Activated CD4-positive, alpha-beta T cell treated with anti-CD3 and anti-CD28 coated beads, Interleukin-2, amount 10 ng/mL, durations not matched to agents 24 days and 14 days (primary cell): ENCODE measurements around the gene CASTOR2. TPM values are rescaled to one million over a fixed set of nuclear protein-coding genes. Genes with fewer than 3 reads are reported as not detected.
"Not testable (repeated sequence)": the region's sequence is repeated elsewhere in the genome, so short reads cannot be mapped to it uniquely, and the experiment has no call there.

Experiments
- DNase-seq: peaks from one replicate; pipeline ENCODE4 v3.0.0; 2022
- H3K27ac Mint-ChIP-seq: one replicate; pipeline ENCODE4 v1.8.0; 2022; ENCODE audit warnings: mild to moderate bottlenecking, mixed read lengths
- H3K27me3 Mint-ChIP-seq: one replicate; pipeline ENCODE4 v1.8.0; 2022; ENCODE audit warnings: mixed read lengths
- H3K36me3 Mint-ChIP-seq: one replicate; pipeline ENCODE4 v1.8.0; 2022; ENCODE audit warnings: low read depth, mild to moderate bottlenecking, mixed read lengths
- H3K4me1 Mint-ChIP-seq: one replicate; pipeline ENCODE4 v1.8.0; 2021; ENCODE audit warnings: mixed read lengths
- H3K4me3 Mint-ChIP-seq: one replicate; pipeline ENCODE4 v1.8.0; 2022; ENCODE audit warnings: mild to moderate bottlenecking, moderate library complexity, mixed read lengths
- H3K9me3 Mint-ChIP-seq: one replicate; pipeline ENCODE4 v1.8.0; 2021; ENCODE audit warnings: mixed read lengths
- intact Hi-C: fragments of 100-400 bp; cut with micrococcal nuclease; formaldehyde crosslinking; loops from one replicate; pipeline ENCODE4 v1.15.1; 2023
- total RNA-seq: library from RNA; stranded (reverse); gene quantifications from 2 replicates; pipeline ENCODE4 v1.2.3, GENCODE V29; 2022

The CASTOR2 gene
- total RNA-seq, 1 donor from 2014 or later: 5.3 TPM

- H3K36me3 Mint-ChIP-seq, H3K4me1 Mint-ChIP-seq, H3K4me3 Mint-ChIP-seq, intact Hi-C loops, H3K27ac Mint-ChIP-seq, H3K9me3 Mint-ChIP-seq, H3K27me3 Mint-ChIP-seq: not testable (repeated sequence)
- DNase-seq: peak; percentile 45
These were observed 2.4 kb downstream of the CASTOR2 start for GRCh38 chr7:74966909-74967308.

GRCh38 chr7:74971431-74971830 lies 6.9 kb downstream of the CASTOR2 start:
- H3K27me3 Mint-ChIP-seq, H3K9me3 Mint-ChIP-seq, H3K4me3 Mint-ChIP-seq, H3K27ac Mint-ChIP-seq, DNase-seq, intact Hi-C loops, H3K4me1 Mint-ChIP-seq, H3K36me3 Mint-ChIP-seq: not testable (repeated sequence)

- H3K27me3 Mint-ChIP-seq: not testable (repeated sequence)
These were observed 7.9 kb downstream of the CASTOR2 start for GRCh38 chr7:74972377-74972776.

GRCh38 chr7:74975959-74976358 lies 11.5 kb downstream of the CASTOR2 start:
- H3K27ac Mint-ChIP-seq, H3K27me3 Mint-ChIP-seq, H3K4me3 Mint-ChIP-seq, H3K4me1 Mint-ChIP-seq, DNase-seq, H3K9me3 Mint-ChIP-seq, H3K36me3 Mint-ChIP-seq, intact Hi-C loops: not testable (repeated sequence)

More at GRCh38 chr7:74972377-74972776, 7.9 kb downstream of the CASTOR2 start:
- H3K9me3 Mint-ChIP-seq, H3K4me3 Mint-ChIP-seq, H3K27ac Mint-ChIP-seq, H3K4me1 Mint-ChIP-seq, H3K36me3 Mint-ChIP-seq, intact Hi-C loops: not testable (repeated sequence)
- DNase-seq: peak; percentile 5

- H3K4me3 Mint-ChIP-seq, H3K27ac Mint-ChIP-seq, DNase-seq, intact Hi-C loops, H3K36me3 Mint-ChIP-seq, H3K27me3 Mint-ChIP-seq, H3K4me1 Mint-ChIP-seq, H3K9me3 Mint-ChIP-seq: not testable (repeated sequence)
These were observed 13.0 kb downstream of the CASTOR2 start for GRCh38 chr7:74977523-74977922.

GRCh38 chr7:74988436-74988835 lies 23.9 kb downstream of the CASTOR2 start:
- H3K27ac Mint-ChIP-seq, H3K4me3 Mint-ChIP-seq, H3K9me3 Mint-ChIP-seq, H3K36me3 Mint-ChIP-seq, DNase-seq, H3K4me1 Mint-ChIP-seq, H3K27me3 Mint-ChIP-seq, intact Hi-C loops: not testable (repeated sequence)

- H3K36me3 Mint-ChIP-seq: no peaks in the 10 kb centered on the region
- intact Hi-C loops: no loop called here
- no peaks in the 10 kb centered on the region for H3K27me3 Mint-ChIP-seq
- no peak for DNase-seq
- no peak overlapping the region for H3K27ac Mint-ChIP-seq
- H3K4me1 Mint-ChIP-seq: peaks cover 2% of the 10 kb centered on the region
- H3K9me3 Mint-ChIP-seq: no peaks in the 10 kb centered on the region
- no peak overlapping the region for H3K4me3 Mint-ChIP-seq
These were observed 28.6 kb downstream of the CASTOR2 start for GRCh38 chr7:74993121-74993520.

- intact Hi-C loops, H3K27me3 Mint-ChIP-seq, H3K27ac Mint-ChIP-seq, H3K4me3 Mint-ChIP-seq, H3K4me1 Mint-ChIP-seq, DNase-seq, H3K36me3 Mint-ChIP-seq, H3K9me3 Mint-ChIP-seq: not testable (repeated sequence)
These were observed 30.5 kb downstream of the CASTOR2 start for GRCh38 chr7:74994869-74995543.

GRCh38 chr7:74996361-74996760 lies 31.9 kb downstream of the CASTOR2 start:
- intact Hi-C loops, DNase-seq, H3K27me3 Mint-ChIP-seq, H3K27ac Mint-ChIP-seq, H3K9me3 Mint-ChIP-seq, H3K36me3 Mint-ChIP-seq, H3K4me1 Mint-ChIP-seq, H3K4me3 Mint-ChIP-seq: not testable (repeated sequence)

GRCh38 chr7:74997811-74998210 lies 33.3 kb downstream of the CASTOR2 start:
- H3K4me3 Mint-ChIP-seq, intact Hi-C loops, H3K9me3 Mint-ChIP-seq, H3K36me3 Mint-ChIP-seq, H3K27me3 Mint-ChIP-seq, H3K27ac Mint-ChIP-seq, H3K4me1 Mint-ChIP-seq, DNase-seq: not testable (repeated sequence)

- H3K4me3 Mint-ChIP-seq, H3K36me3 Mint-ChIP-seq, H3K27ac Mint-ChIP-seq, H3K4me1 Mint-ChIP-seq, H3K9me3 Mint-ChIP-seq, DNase-seq, intact Hi-C loops, H3K27me3 Mint-ChIP-seq: not testable (repeated sequence)
These were observed 36.9 kb downstream of the CASTOR2 start for GRCh38 chr7:75001356-75001755.

GRCh38 chr7:75010036-75010435 lies 45.5 kb downstream of the CASTOR2 start:
- H3K27ac Mint-ChIP-seq: no peak overlapping the region
- DNase-seq: no peak
- no peaks in the 10 kb centered on the region for H3K36me3 Mint-ChIP-seq
- intact Hi-C loops: no loop called here
- H3K4me3 Mint-ChIP-seq: no peak overlapping the region
- no peaks in the 10 kb centered on the region for H3K9me3 Mint-ChIP-seq
- H3K4me1 Mint-ChIP-seq: no peaks in the 10 kb centered on the region
- no peaks in the 10 kb centered on the region for H3K27me3 Mint-ChIP-seq

- intact Hi-C loops: no loop called here
- Mint-ChIP-seq H3K4me3 (no peak overlapping the region), H3K4me1 (no peaks in the 10 kb centered on the region), H3K36me3 (no peaks in the 10 kb centered on the region), H3K9me3 (no peaks in the 10 kb centered on the region), H3K27ac (no peak overlapping the region), H3K27me3 (no peaks in the 10 kb centered on the region)
- DNase-seq: no peak
These were observed 53.3 kb downstream of the CASTOR2 start for GRCh38 chr7:75017832-75018231.

- DNase-seq: no peak
- Mint-ChIP-seq H3K27ac (no peak overlapping the region), H3K9me3 (no peaks in the 10 kb centered on the region), H3K4me3 (no peak overlapping the region), H3K4me1 (no peaks in the 10 kb centered on the region), H3K27me3 (no peaks in the 10 kb centered on the region), H3K36me3 (no peaks in the 10 kb centered on the region)
- intact Hi-C loops: no loop called here
These were observed 54.3 kb downstream of the CASTOR2 start for GRCh38 chr7:75018570-75019364.

- Mint-ChIP-seq H3K36me3 (no peaks in the 10 kb centered on the region), H3K9me3 (no peaks in the 10 kb centered on the region), H3K27me3 (no peaks in the 10 kb centered on the region), H3K4me1 (no peaks in the 10 kb centered on the region), H3K4me3 (no peak overlapping the region), H3K27ac (no peak overlapping the region)
- intact Hi-C loops: no loop called here
- DNase-seq: no peak
These were observed 55.3 kb downstream of the CASTOR2 start for GRCh38 chr7:75019800-75020199.
